HG02610 (cell line): ENCODE data around the gene SLC10A7.

Experiments used
- ATAC-seq: cut with Tn5 transposase; IDR thresholded peaks from one replicate; pipeline ENCODE4 v1.9.1; 2021; ENCODE audit warnings: mild to moderate bottlenecking, moderate library complexity; ENCODE audit not compliant: unreplicated experiment

The SLC10A7 gene

GRCh38 chr4:146224326-146224966 is 297.3 kb downstream of the SLC10A7 start:
- ATAC-seq = no peak

GRCh38 chr4:146222313-146222712 is 299.4 kb downstream of the SLC10A7 start:
- no peak for ATAC-seq

GRCh38 chr4:146214238-146214637 is 307.5 kb downstream of the SLC10A7 start, which contains the start of gene REELD1:
Gene REELD1 (plus strand): TSS chr4:146214538. CDS start chr4:146216953, 2,415 bp downstream.
- no peak for ATAC-seq

GRCh38 chr4:146212781-146213180 is 309.0 kb downstream of the SLC10A7 start:
- no peak for ATAC-seq

GRCh38 chr4:146211440-146211839 is 310.3 kb downstream of the SLC10A7 start:
- ATAC-seq = no peak

GRCh38 chr4:146210890-146211289 is 310.9 kb downstream of the SLC10A7 start:
- no peak for ATAC-seq

GRCh38 chr4:146207410-146207809 is 314.3 kb downstream of the SLC10A7 start:
- ATAC-seq = no peak
